Astrocyte of the cerebellum (primary cell): Measurements from ENCODE around the gene PHOX2A.
A peak's percentile ranks its signal among the peaks of the same experiment; 100 is the strongest.

Experiments
- DNase-seq: peaks from one replicate; pipeline ENCODE4 v3.0.0-alpha.2; 2011; ENCODE audit warnings: low read depth
- H3K4me3 ChIP-seq: 2 replicates; pipeline ENCODE4 v1.5.1; 2011; ENCODE audit warnings: mild to moderate bottlenecking, low read depth, low read length, moderate library complexity
- in situ Hi-C: cut with HindIII; loops from 2 replicates; pipeline ENCODE4 v1.10.0; 2017; ENCODE audit warnings: low sequenced_read_pairs
- TF ChIP-seq, protein P1 (sequence below): IDR thresholded peaks from 2 replicates; pipeline ENCODE4 v1.5.1; 2012; ENCODE audit warnings: low read length, low read depth, moderate library complexity, mild to moderate bottlenecking; ENCODE audit errors: missing control alignments

Gene PHOX2A

DNA sequence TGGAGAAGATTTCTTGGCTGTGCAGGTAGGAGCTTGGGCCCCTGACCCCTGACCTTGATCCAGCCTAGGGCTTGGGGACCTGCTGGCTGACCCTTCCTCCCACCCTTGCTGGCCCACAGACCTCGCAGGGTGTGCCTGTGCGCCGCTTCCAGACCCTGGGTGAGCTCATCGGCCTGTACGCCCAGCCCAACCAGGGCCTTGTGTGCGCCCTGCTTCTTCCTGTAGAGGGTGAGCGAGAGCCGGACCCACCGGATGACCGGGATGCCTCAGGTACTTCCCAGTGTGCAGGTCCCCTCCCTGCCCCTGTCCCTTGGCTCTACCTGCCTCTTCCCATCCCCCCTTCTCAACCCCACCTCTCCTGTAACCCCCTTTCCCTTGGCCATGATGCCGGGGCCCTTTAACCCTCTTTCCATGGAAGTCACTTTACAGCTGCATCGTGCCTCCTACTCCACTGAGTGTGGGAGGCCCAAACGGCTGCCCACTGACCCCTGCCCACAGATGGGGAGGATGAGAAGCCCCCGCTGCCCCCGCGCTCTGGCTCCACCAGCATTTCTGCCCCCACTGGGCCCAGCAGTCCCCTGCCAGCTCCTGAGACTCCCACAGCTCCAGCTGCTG is 15.6 kb downstream of the PHOX2A start:
- TF ChIP-seq, protein P1, sequence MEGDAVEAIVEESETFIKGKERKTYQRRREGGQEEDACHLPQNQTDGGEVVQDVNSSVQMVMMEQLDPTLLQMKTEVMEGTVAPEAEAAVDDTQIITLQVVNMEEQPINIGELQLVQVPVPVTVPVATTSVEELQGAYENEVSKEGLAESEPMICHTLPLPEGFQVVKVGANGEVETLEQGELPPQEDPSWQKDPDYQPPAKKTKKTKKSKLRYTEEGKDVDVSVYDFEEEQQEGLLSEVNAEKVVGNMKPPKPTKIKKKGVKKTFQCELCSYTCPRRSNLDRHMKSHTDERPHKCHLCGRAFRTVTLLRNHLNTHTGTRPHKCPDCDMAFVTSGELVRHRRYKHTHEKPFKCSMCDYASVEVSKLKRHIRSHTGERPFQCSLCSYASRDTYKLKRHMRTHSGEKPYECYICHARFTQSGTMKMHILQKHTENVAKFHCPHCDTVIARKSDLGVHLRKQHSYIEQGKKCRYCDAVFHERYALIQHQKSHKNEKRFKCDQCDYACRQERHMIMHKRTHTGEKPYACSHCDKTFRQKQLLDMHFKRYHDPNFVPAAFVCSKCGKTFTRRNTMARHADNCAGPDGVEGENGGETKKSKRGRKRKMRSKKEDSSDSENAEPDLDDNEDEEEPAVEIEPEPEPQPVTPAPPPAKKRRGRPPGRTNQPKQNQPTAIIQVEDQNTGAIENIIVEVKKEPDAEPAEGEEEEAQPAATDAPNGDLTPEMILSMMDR: peak; percentile 12
- no peak overlapping the region for H3K4me3 ChIP-seq
- in situ Hi-C loops: no loop called here
- DNase-seq: no peak

DNA sequence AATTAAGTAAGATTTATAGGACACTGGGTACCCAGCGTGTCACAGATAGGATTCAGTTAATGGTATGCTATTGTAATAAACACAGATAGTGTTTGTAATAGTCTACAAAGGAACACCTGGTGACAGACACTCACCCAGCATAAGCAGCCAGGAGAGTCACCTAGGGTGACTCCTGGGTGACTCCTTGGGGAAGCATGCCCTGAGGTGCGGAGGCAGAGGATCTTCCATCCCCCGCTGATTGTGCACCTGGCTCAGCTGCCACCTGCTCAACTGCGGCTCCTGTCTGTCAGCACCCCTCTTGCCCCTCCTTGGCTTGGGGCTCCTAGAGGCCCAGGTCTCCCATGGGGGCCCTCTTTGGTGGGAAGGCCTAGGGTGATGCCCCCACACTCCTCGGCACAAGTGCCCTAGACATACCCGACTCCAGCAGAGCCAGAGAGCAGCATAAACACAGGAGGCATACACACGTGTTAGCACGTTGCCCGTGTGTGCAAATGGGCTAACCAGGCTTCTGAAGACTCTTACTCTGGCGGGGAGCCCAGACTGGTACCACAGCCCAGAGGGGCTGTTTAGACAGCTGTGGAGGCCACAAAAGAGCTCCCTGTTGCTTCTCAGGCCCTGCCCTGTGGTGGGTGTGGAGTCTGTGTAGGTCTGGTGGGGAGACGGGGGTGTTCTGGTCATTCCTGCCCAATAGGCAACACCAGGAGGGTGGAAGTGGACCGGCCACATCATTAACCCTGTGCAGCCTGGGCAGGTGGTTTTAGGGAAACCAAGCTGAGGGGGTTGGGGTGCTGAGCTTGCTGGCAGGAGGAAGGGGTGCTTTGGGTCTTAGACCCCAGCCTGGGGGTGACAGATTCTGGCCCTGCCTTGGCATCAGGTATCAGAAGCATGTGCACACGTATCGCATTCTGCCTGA is 16.4 kb downstream of the PHOX2A start:
- in situ Hi-C loops: no loop called here
- H3K4me3 ChIP-seq: no peak overlapping the region
- peak; percentile 51 for DNase-seq
- TF ChIP-seq, protein P1: no peak

GRCh38 chr11:72226701-72227100 is 17.3 kb downstream of the PHOX2A start:
- H3K4me3 ChIP-seq: no peak overlapping the region
- DNase-seq: no peak
- TF ChIP-seq, protein P1: no peak
- in situ Hi-C loops: no loop called here

GRCh38 chr11:72225411-72225951 is 18.5 kb downstream of the PHOX2A start:
- H3K4me3 ChIP-seq: peak overlapping the region; percentile 93
- TF ChIP-seq, protein P1: no peak
- no peak for DNase-seq
- in situ Hi-C loops: no loop called here

GRCh38 chr11:72224564-72225410 is 19.2 kb downstream of the PHOX2A start, which contains the start of gene INPPL1:
Gene INPPL1, plus strand, starts transcription at chr11:72224767. Its CDS starts 218 bp downstream, at chr11:72224985.
- in situ Hi-C loops: no loop called here
- TF ChIP-seq, protein P1: no peak
- peak within 1 kb of the TSS; percentile 93 for H3K4me3 ChIP-seq
- DNase-seq: no peak
